ENCODE data around the gene EXOC6B. TPM values are rescaled to one million over a fixed set of nuclear protein-coding genes. Genes with fewer than 3 reads are reported as not detected.
A peak's percentile ranks its signal among the peaks of the same experiment; 100 is the strongest.

The EXOC6B gene
- total and polyA plus RNA-seq, 12 donors, result 16.3 to 243 (median 144) TPM

DNA sequence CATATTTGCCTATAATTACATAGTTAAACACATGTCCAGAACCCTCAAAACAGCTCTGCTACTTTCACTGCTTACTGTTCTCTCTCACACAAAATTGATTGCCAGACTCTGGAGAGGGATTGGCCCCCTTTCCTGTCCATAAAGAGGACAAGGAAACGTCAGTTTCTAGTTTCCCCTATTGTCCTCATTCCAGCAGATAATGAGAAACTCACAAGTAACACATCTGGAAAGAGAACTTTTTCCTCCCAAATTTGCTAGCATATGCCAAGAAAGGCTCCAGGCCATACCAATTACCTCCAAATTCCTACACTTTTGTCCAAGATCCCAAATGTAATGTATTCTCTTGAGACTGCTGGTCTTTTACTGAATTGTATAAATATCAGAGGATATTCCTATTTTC lies 200.5 kb downstream of the EXOC6B start:
- no peak for DNase-seq
- Histone ChIP-seq H3K9me3 (no peaks in the 10 kb centered on the region), H3K27ac (no peak overlapping the region), H3K4me3 (no peak overlapping the region), H3K27me3 (no peaks in the 10 kb centered on the region), H3K36me3 (no peaks in the 10 kb centered on the region), H3K4me1 (peaks cover 0 to 46% (median 14%) of the 10 kb centered on the region in 9 donors)
- WGBS, 2 donors, result 34 to 48% methylated on average over 1 of the region's 1 CpG
- intact Hi-C loops (cut with DNase I), result loop anchor here in 1 of 10 donors (2.0 kb wide), 1 partner anchor 49 kb away; no protein-coding TSS in a partner anchor
- ATAC-seq, result no peak
- TF ChIP-seq, protein P1, sequence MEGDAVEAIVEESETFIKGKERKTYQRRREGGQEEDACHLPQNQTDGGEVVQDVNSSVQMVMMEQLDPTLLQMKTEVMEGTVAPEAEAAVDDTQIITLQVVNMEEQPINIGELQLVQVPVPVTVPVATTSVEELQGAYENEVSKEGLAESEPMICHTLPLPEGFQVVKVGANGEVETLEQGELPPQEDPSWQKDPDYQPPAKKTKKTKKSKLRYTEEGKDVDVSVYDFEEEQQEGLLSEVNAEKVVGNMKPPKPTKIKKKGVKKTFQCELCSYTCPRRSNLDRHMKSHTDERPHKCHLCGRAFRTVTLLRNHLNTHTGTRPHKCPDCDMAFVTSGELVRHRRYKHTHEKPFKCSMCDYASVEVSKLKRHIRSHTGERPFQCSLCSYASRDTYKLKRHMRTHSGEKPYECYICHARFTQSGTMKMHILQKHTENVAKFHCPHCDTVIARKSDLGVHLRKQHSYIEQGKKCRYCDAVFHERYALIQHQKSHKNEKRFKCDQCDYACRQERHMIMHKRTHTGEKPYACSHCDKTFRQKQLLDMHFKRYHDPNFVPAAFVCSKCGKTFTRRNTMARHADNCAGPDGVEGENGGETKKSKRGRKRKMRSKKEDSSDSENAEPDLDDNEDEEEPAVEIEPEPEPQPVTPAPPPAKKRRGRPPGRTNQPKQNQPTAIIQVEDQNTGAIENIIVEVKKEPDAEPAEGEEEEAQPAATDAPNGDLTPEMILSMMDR (IDR thresholded peaks at IDR 0.05), result no peak

DNA sequence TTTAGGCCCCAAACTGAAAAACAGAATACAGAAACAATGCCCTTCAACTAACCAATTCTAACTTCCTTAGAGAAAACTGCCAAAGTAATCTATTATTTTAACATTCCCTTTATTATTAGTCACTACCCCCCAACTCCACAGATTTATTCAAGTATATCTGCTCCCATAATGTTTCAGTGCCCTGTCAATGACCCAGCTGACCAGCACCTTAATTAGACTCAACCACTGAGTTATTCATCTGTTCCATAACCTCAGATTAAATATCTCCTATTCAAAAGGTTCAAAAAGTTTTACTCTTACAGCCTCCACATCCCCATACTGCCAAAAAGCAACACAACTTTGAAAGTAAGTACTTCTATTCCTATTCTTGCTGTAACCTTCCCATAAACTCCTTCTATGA lies 202.4 kb downstream of the EXOC6B start:
- H3K9me3 ChIP-seq, result no peaks in the 10 kb centered on the region
- TF ChIP-seq, protein P1 (IDR thresholded peaks at IDR 0.05), result no peak
- H3K27me3 ChIP-seq, result no peaks in the 10 kb centered on the region
- peaks cover 0 to 38% (median 11%) of the 10 kb centered on the region in 9 donors for H3K4me1 ChIP-seq
- ATAC-seq, result no peak
- DNase-seq, result no peak
- H3K36me3 ChIP-seq, result no peaks in the 10 kb centered on the region
- no peak overlapping the region for H3K4me3 ChIP-seq
- intact Hi-C loops (cut with DNase I), result no loop called here
- no peak overlapping the region for H3K27ac ChIP-seq

DNA sequence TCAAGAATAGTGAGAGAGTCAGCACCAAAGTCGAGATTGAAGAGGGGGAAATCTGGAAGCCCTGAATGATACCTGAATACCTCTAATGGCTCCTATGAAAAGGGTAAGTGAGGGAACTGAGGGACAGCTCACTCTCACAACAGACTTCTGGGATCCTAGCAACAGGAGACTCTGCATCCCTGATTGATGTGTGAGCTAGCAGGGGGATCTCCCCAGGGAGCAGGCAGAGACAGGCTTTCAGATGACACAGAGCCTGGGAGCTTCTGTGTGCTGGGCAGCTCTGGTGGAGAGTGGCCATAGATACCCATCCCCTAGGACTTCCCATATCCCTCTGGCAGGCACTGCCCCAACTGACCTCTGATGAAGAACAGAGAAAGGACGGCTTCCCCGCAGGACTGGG lies 206.2 kb downstream of the EXOC6B start:
- Histone ChIP-seq H3K4me1 (peaks cover 0 to 11% (median 7%) of the 10 kb centered on the region in 9 donors), H3K27me3 (no peaks in the 10 kb centered on the region), H3K36me3 (no peaks in the 10 kb centered on the region), H3K9me3 (peaks cover 0 to 17% (median 4%) of the 10 kb centered on the region in 11 donors), H3K27ac (no peak overlapping the region), H3K4me3 (no peak overlapping the region)
- ATAC-seq, result peak in 4 of 8 donors; percentile 4 to 50 (median 43)
- no peak for DNase-seq
- TF ChIP-seq, protein P1 (IDR thresholded peaks at IDR 0.05), result no peak
- 61 to 77% methylated on average over 3 of the region's 3 CpGs for WGBS, 2 donors
- intact Hi-C loops (cut with DNase I), result no loop called here

DNA sequence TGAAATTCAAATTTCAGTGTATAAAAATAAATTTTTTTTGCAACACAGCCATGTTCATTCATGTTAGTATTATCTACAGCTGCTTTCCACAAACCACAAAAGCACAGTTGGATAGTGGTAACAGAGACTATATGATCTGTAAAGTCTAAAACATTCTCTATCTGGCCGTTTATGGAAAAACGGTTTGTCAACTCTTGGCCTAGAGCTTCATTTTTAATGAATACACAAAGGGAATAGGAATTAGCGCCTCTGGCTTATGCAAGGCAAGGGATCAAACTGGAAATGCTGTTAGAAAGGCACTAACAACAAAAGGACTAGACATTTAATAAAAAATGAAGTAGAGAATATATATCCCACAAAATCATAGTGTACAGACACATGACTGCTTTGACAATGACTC lies 211.9 kb downstream of the EXOC6B start:
- intact Hi-C loops (cut with DNase I), result no loop called here
- Histone ChIP-seq H3K36me3 (peaks cover 0 to 5% (median 0%) of the 10 kb centered on the region in 9 donors), H3K27ac (no peak overlapping the region), H3K9me3 (peaks cover 0 to 28% (median 4%) of the 10 kb centered on the region in 11 donors), H3K4me1 (peaks cover 0 to 9% (median 0%) of the 10 kb centered on the region in 9 donors), H3K27me3 (no peaks in the 10 kb centered on the region), H3K4me3 (no peak overlapping the region)
- ATAC-seq (no peak), DNase-seq (no peak)
- 69 to 78% methylated on average over 3 of the region's 3 CpGs for WGBS, 2 donors
- TF ChIP-seq, protein P1 (IDR thresholded peaks at IDR 0.05), result no peak

Measured in heart right ventricle (tissue), 16 donors.